Stimulated activated CD8-positive, alpha-beta memory T cell treated with anti-CD3 and anti-CD28 coated beads, Interleukin-4, amount 100 ng/mL, for 4 hours (primary cell): ENCODE results near the gene SRSF1.
A peak's percentile ranks its signal among the peaks of the same experiment; 100 is the strongest.
"Not testable (repeated sequence)": the region's sequence is repeated elsewhere in the genome, so short reads cannot be mapped to it uniquely, and the experiment has no call there.

ENCODE experiments used
- DNase-seq, 2 donors: peaks; one replicate each; pipeline ENCODE4 v3.0.0-alpha.2; 2020; ENCODE audit warnings: low read depth in 2 of 2, low spot score in 1 of 2

SRSF1 gene

GRCh38 chr17:57970710-57971109 lies 36.3 kb downstream of the SRSF1 start:
- DNase-seq, result no peak

- no peak for DNase-seq
Observed at GRCh38 chr17:57968456-57968855, 38.6 kb downstream of the SRSF1 start.

DNA sequence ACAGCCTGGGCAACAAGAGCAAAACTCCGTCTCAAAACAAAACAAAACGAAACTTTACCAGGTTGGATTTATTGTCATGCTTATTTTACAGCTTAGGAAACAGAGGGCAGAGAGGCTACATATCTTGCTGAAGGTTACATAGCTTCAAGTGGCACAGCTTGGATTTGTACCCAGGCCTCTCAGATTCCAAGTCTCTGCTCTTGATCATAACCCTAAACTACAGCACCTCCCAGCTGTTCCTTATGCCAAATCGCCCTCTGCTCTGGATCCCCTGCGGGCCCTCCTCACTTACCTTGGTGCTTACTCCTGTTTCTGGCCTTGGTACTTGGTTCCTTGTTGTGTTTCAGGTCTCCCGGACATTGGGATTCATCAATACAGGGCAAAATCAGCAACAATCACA lies 40.2 kb downstream of the SRSF1 start:
- no peak for DNase-seq

DNA sequence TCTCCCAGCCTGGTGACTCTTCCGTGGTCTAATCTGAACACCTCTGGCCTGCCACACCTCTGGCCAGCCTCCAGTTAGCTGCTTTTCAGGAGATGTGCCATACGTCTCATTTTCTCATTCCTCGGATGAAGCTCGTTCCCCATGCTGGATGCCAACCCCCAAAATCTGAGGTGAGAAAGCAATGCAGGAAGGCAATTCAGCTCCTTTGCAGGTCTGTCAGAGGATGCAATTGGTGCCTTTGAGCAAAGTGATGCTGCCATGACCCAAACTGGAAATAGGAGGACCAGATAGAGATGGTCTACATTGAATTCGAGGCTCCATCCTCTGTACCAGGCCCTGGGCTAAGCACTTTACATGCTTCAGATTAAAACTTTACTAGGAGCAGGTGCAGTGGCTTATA lies 40.8 kb downstream of the SRSF1 start:
- DNase-seq, result no peak

DNA sequence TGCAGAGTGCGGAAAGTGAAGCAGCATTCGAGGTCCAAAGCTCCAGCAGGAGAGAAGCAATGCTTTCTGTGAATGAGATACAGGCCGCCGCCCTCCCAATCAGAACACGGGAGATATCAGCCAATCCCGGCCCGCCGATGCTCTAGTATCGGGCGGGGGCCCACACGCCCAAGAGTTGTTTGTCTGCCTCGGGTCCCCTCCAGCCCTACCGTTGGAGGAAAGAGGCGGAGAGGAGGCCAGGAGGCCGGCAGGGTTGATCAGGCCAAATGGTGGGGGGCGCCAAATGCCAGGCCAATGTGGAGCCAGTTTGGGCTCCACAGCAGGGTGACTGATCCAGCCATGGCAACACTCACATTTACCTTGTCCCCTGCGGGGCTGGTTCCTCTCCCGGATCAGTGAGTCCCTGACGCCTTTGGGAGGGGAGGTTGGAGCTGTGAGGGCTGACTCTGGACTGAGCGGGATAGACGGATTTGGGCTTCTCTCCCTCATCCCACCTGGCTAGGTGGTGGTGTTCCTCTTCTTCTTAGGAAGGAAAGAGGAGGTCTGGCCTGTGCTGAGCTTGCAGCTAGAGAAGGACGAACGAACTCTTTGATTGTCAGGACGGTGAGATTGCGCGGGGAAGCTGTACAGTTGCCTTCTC lies 41.4 kb downstream of the SRSF1 start:
- DNase-seq, result no peak

DNA sequence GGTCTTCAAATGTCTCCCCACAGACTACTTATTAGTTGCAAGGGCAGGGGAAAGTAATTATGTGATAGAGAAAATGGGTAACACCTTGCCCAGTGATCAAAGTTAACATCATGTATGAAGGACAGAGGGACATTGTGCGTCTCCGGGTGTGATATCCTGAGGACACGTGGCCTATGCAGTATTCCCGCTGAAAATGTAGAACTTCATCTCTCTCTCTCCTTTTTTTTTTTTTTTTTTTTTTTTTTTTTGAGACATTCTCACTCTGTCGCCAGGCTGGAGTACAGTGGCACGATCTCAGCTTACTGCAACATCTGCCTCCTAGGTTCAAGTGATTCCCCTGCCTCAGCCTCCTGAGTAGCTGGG lies 43.9 kb downstream of the SRSF1 start:
- no peak for DNase-seq

GRCh38 chr17:57962279-57963148 lies 44.5 kb downstream of the SRSF1 start:
- DNase-seq, result no peak

GRCh38 chr17:57959929-57960328 lies 47.1 kb downstream of the SRSF1 start:
- no peak for DNase-seq

- DNase-seq, result not testable (repeated sequence)
Observed at GRCh38 chr17:57958391-57958790, 48.7 kb downstream of the SRSF1 start.

DNA sequence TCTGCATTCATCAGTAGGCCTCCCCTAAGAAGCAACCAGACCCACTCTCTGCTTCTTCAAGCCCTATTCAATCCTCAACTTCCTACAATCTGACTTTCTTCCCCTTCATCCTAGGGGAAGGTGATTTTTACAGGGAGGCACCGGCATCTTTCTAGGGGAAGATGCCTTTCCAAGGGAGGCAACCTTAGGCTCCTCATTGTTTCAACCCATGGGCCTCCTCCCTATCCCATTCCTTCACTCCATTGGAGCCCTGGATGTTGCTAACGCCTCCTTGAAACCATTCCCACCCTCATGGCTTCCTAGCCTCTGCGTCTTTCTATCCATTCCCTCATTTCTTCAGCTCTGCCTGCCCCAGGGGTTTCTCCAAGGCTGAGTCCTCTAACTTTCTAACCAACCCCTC lies 49.2 kb downstream of the SRSF1 start:
- DNase-seq, result no peak

DNA sequence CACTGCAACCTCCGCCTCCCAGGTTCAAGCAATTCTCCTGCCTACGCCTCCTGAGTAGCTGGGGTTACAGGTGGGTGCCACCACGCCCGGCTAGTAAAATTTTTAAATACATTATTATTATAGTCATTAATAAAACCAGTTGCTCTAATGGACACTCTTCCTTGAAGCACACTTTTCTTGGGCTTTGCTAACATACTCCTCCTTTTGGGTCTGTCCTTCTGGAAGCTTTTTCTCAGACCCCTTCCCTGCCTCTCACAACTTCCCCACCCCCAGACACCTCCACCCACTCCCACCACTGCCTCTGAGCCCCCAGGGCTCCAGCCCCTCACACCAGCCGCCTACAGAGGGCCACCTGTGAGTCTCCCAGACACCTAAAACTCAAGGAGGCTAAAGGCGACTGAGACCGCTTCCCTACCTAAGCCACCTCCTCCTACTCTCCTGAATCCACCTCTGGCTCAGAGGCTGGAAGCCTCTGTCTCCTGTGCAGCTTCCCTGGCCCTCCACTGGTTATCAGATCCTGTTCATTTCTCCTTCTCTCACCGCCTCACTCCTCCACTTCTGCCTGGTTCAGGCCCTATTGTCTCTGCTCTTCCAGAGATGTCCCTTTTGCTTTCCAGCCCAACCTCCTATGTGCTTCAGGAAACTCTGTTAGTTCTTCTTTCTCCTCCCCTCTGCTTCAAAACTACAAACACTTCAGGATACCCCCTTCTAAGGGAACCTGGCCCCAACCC lies 49.8 kb downstream of the SRSF1 start:
- DNase-seq, result no peak

- no peak for DNase-seq
Observed at GRCh38 chr17:57956291-57957119, 50.5 kb downstream of the SRSF1 start.

DNA sequence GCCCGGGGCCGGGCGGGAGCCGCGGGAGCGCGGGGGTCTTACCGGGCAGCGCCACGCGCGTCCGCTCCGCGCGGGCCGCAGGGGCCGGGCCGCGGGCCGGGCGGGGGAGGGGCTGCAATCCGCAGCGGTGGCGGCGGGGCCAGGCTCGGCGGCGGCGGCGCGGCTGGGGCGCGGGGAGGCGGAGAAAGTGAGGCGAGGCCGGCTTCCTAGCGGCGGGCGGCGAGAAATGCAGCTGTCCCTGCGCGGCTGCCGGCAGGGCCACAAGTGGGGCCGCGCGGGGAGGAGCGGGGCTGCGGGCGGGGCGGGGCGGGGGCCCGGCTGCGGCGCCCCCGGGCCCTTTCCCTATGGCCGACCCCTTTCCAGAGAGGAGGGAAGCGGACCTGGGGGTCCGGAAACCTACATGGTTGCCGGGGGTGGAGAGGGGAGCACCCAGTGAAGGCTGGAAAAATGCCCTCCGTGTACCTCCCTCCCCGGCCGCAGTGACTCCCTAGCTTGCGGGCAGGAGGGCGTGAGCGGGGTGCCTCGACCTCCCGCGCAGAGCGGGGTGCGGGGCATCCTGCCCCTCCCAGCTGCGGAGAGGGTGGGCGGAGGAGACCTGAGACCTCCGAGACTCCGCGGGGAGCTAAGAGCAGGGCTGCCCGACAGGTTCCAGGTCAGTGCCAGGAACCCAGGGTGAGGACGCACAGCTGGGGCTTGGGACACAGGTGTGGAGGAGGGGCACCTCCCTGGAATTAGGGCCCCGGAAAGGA lies 51.7 kb downstream of the SRSF1 start, which contains the start of gene CUEDC1:
CUEDC1 (minus strand) TSS at position 230 of the 749 bp plus-strand sequence. CDS start 69,848 bp downstream, outside the sequence.
- DNase-seq, result peak in 1 of 2 donors; percentile 26

DNA sequence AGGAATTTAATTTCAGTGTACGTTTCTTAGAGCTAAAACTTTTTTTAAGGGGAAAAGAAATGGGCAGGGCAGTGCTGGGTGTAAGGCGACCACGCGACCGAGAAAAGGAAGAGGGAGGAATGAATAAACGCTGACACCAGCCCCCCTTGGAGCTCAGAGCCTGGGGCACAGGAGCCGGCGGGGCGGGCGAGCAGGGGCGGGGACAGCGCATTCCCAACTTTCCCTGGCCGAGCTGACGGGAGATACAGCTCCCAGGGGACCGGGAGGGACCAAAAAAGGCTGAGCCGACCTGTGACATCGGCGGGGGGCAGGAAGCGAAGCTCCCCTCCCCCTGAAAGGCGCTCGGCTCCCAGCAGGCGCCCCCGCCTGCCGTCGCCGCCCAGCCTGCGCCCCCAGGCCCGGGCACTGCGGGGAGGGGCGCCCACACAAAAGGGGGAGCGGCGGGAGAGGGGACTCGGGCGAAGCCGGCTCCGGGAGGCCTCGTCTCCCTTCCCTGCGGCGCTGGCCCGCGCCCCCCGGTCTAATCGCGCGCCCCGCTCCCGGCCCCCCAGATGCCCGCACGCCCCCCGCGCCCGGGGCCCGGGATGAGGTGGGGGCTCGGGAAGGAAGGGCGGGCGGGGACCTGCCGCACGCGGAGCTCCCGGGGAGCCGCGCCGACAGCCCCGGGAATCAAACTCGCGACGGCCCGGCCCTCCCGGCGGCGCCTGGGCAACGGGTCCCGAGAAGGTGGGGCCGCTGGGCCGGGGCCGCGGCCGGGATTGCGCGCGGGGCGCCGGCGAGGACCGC lies 52.5 kb downstream of the SRSF1 start:
- no peak for DNase-seq

- DNase-seq, result no peak
Observed at GRCh38 chr17:57953705-57954396, 53.2 kb downstream of the SRSF1 start.
